ENCODE measurements around the gene NEDD4L. TPM values are rescaled to one million over a fixed set of nuclear protein-coding genes. Genes with fewer than 3 reads are reported as not detected.

NEDD4L gene
- total RNA-seq, 1 donor from 2014 or later = 152 TPM

- DNase-seq = no peak
Observed at GRCh38 chr18:58402951-58403702, 359.1 kb downstream of the NEDD4L start.

- DNase-seq = no peak
Observed at GRCh38 chr18:58403799-58404455, 359.9 kb downstream of the NEDD4L start.

GRCh38 chr18:58405107-58405898 is 361.3 kb downstream of the NEDD4L start:
- no peak for DNase-seq

GRCh38 chr18:58407263-58407648 is 363.2 kb downstream of the NEDD4L start:
- no peak for DNase-seq

GRCh38 chr18:58407649-58408407 is 363.8 kb downstream of the NEDD4L start:
- DNase-seq = no peak

- no peak for DNase-seq
Observed at GRCh38 chr18:58408665-58409064, 364.6 kb downstream of the NEDD4L start.

GRCh38 chr18:58409802-58410445 is 365.9 kb downstream of the NEDD4L start:
- no peak for DNase-seq

- DNase-seq = no peak
Observed at GRCh38 chr18:58411323-58411722, 367.3 kb downstream of the NEDD4L start.

- no peak for DNase-seq
Observed at GRCh38 chr18:58412844-58413666, 369.0 kb downstream of the NEDD4L start.

GRCh38 chr18:58413667-58414628 is 369.9 kb downstream of the NEDD4L start:
- no peak for DNase-seq

- DNase-seq = no peak
Observed at GRCh38 chr18:58416014-58416703, 372.1 kb downstream of the NEDD4L start.

GRCh38 chr18:58416704-58417683 is 373.0 kb downstream of the NEDD4L start:
- no peak for DNase-seq

GRCh38 chr18:58417752-58418151 is 373.7 kb downstream of the NEDD4L start:
- DNase-seq = no peak

GRCh38 chr18:58418361-58418760 is 374.3 kb downstream of the NEDD4L start:
- DNase-seq = no peak

- DNase-seq = no peak
Observed at GRCh38 chr18:58419587-58420199, 375.7 kb downstream of the NEDD4L start.

GRCh38 chr18:58426611-58427010 is 382.6 kb downstream of the NEDD4L start:
- no peak for DNase-seq

GRCh38 chr18:58427321-58427720 is 383.3 kb downstream of the NEDD4L start:
- no peak for DNase-seq
